Ishikawa (cell line): ENCODE data around the gene TBL1X.

Source experiments
- CEBPB ChIP-seq: IDR thresholded peaks from 2 replicates; pipeline ENCODE4 v1.6.1; 2012
- EGR1 ChIP-seq: IDR thresholded peaks from 2 replicates; pipeline ENCODE4 v1.6.1; 2012
- EP300 ChIP-seq: IDR thresholded peaks from 2 replicates; pipeline ENCODE4 v1.6.1; 2012; ENCODE audit warnings: borderline replicate concordance
- TAF1 ChIP-seq: IDR thresholded peaks from 2 replicates; pipeline ENCODE4 v1.6.1; 2012; ENCODE audit warnings: low read depth, mild to moderate bottlenecking
- TEAD4 ChIP-seq: IDR thresholded peaks from 2 replicates; pipeline ENCODE4 v1.6.1; 2012
- YY1 ChIP-seq: IDR thresholded peaks from 2 replicates; pipeline ENCODE4 v1.6.1; 2012; ENCODE audit warnings: low read depth
- TF ChIP-seq, protein P1 (sequence below): IDR thresholded peaks from 2 replicates; pipeline ENCODE4 v1.6.1; 2012; ENCODE audit warnings: low read depth, mild to moderate bottlenecking
- TF ChIP-seq, protein P2 (sequence below): IDR thresholded peaks from 2 replicates; pipeline ENCODE4 v1.6.1; 2012
- TF ChIP-seq, protein P3 (sequence below): IDR thresholded peaks from 2 replicates; pipeline ENCODE4 v1.6.1; 2012

GRCh38 chrX:9578083-9578779, 113.4 kb downstream of the TBL1X start:
- TF ChIP-seq, protein P1, sequence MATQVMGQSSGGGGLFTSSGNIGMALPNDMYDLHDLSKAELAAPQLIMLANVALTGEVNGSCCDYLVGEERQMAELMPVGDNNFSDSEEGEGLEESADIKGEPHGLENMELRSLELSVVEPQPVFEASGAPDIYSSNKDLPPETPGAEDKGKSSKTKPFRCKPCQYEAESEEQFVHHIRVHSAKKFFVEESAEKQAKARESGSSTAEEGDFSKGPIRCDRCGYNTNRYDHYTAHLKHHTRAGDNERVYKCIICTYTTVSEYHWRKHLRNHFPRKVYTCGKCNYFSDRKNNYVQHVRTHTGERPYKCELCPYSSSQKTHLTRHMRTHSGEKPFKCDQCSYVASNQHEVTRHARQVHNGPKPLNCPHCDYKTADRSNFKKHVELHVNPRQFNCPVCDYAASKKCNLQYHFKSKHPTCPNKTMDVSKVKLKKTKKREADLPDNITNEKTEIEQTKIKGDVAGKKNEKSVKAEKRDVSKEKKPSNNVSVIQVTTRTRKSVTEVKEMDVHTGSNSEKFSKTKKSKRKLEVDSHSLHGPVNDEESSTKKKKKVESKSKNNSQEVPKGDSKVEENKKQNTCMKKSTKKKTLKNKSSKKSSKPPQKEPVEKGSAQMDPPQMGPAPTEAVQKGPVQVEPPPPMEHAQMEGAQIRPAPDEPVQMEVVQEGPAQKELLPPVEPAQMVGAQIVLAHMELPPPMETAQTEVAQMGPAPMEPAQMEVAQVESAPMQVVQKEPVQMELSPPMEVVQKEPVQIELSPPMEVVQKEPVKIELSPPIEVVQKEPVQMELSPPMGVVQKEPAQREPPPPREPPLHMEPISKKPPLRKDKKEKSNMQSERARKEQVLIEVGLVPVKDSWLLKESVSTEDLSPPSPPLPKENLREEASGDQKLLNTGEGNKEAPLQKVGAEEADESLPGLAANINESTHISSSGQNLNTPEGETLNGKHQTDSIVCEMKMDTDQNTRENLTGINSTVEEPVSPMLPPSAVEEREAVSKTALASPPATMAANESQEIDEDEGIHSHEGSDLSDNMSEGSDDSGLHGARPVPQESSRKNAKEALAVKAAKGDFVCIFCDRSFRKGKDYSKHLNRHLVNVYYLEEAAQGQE, result no peak
- TF ChIP-seq, protein P2, sequence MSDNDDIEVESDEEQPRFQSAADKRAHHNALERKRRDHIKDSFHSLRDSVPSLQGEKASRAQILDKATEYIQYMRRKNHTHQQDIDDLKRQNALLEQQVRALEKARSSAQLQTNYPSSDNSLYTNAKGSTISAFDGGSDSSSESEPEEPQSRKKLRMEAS, result no peak
- TF ChIP-seq CEBPB (no peak), TAF1 (no peak), EGR1 (no peak), EP300 (no peak), YY1 (no peak), TEAD4 (no peak)
- TF ChIP-seq, protein P3, sequence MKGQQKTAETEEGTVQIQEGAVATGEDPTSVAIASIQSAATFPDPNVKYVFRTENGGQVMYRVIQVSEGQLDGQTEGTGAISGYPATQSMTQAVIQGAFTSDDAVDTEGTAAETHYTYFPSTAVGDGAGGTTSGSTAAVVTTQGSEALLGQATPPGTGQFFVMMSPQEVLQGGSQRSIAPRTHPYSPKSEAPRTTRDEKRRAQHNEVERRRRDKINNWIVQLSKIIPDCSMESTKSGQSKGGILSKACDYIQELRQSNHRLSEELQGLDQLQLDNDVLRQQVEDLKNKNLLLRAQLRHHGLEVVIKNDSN, result no peak
